Dendritic cell treated with granulocyte-macrophage colony-stimulating factor and Interleukin-4, amounts not matched to agents 40 ng/mL and 50 ng/mL, for 4 days (primary cell): Measurements from ENCODE around the gene TARS3.

Source experiments
- H3K27ac Mint-ChIP-seq: one replicate; pipeline ENCODE4 v1.8.0; 2022; ENCODE audit warnings: mild to moderate bottlenecking, mixed read lengths
- H3K27me3 Mint-ChIP-seq: one replicate; pipeline ENCODE4 v1.8.0; 2022; ENCODE audit warnings: mild to moderate bottlenecking, mixed read lengths
- H3K36me3 Mint-ChIP-seq: one replicate; pipeline ENCODE4 v1.8.0; 2022; ENCODE audit warnings: low read depth, mixed read lengths
- H3K4me1 Mint-ChIP-seq: one replicate; pipeline ENCODE4 v1.8.0; 2022; ENCODE audit warnings: low read depth, mixed read lengths
- H3K4me3 Mint-ChIP-seq: one replicate; pipeline ENCODE4 v1.8.0; 2022; ENCODE audit warnings: mild to moderate bottlenecking, moderate library complexity, mixed read lengths
- H3K9me3 Mint-ChIP-seq: one replicate; pipeline ENCODE4 v1.8.0; 2022; ENCODE audit warnings: mixed read lengths
- intact Hi-C: fragments of 100-400 bp; cut with micrococcal nuclease; formaldehyde crosslinking; loops from one replicate; pipeline ENCODE4 v1.15.0; 2022

TARS3 gene

DNA sequence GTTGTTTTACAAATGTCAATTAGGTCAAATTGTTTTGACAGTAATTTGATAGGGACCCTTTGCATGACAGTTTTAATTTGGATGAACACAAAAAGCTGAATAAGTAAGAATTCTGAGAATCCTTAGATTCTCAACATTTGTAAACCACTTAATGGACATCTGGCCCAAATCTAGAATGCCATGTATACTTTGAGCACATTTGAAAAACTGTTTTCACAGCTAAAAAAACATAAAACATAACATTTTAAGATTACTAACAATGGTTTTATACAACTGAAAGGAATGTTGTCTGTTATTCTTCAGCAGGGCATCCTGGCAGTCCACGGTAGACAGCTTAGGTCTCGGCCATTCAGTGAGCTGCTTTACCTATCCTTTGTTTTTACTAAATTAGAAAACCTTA, 37.6 kb downstream of the TARS3 start:
- no peak overlapping the region for H3K27ac Mint-ChIP-seq
- peaks cover 37% of the 10 kb centered on the region for H3K36me3 Mint-ChIP-seq
- H3K4me3 Mint-ChIP-seq = no peak overlapping the region
- H3K4me1 Mint-ChIP-seq = no peaks in the 10 kb centered on the region
- intact Hi-C loops = no loop called here
- H3K9me3 Mint-ChIP-seq = no peaks in the 10 kb centered on the region
- no peaks in the 10 kb centered on the region for H3K27me3 Mint-ChIP-seq

DNA sequence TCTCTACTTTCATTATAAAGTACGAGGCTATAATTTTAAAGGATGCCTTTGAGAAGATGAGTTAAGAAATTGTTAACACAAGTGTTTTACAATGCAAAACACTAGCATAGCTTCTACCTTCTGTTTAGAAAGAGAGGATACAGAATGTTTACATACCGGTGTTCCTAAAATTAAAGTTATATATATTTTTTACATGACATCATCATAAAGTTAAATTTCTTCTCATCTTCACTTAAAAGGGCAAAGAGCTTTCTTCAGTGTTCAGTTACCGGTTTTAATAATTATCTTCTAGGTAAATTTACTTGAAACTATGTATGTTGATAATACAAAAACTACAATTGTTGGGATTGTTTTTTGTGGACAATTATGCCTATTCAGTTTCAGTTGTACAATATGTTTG, 39.4 kb downstream of the TARS3 start:
- H3K36me3 Mint-ChIP-seq = peaks cover 46% of the 10 kb centered on the region
- no peaks in the 10 kb centered on the region for H3K9me3 Mint-ChIP-seq
- H3K4me1 Mint-ChIP-seq = no peaks in the 10 kb centered on the region
- intact Hi-C loops = no loop called here
- H3K27me3 Mint-ChIP-seq = no peaks in the 10 kb centered on the region
- H3K4me3 Mint-ChIP-seq = no peak overlapping the region
- H3K27ac Mint-ChIP-seq = no peak overlapping the region

DNA sequence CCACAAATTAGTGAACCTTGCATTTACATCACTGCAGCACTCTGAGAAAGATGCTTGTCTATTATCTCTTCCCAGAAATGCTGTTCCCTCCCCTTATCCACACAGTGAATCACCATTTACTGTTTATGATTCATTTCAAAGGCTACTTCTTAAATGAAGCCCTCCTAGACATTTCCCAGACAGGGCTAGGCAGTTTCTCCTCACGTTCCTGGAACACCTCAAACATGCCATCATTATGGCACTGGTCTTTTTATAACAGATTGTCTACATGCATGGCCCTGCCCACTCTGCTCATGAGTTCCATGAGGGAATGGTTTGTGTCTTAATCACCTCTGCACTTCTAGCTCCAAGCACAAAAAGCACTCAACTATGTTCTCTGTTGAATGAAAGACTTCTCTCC, 39.9 kb downstream of the TARS3 start:
- Mint-ChIP-seq H3K27me3 (no peaks in the 10 kb centered on the region), H3K4me3 (no peak overlapping the region), H3K36me3 (peaks cover 46% of the 10 kb centered on the region), H3K9me3 (no peaks in the 10 kb centered on the region), H3K4me1 (no peaks in the 10 kb centered on the region), H3K27ac (no peak overlapping the region)
- intact Hi-C loops = no loop called here

DNA sequence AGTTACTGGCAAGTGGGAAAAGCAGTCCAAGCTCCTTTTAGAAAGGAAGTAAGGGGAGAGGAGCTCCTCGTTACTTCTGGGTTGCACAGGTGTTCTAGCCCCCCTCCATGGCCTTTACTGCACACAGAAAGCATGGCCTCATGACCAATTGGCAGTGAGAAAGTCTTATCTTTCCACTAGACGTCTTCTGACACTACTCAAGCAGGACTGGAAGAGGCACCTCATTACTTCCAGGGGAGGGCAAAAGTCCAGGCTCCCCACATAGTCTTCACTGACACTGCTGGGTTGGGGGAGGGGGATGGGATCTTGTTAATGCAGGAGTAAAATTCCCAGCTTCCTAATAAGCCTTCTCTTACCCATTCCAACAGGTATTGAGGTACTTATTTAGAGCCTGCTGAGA, 44.5 kb downstream of the TARS3 start:
- H3K27ac Mint-ChIP-seq = no peak overlapping the region

DNA sequence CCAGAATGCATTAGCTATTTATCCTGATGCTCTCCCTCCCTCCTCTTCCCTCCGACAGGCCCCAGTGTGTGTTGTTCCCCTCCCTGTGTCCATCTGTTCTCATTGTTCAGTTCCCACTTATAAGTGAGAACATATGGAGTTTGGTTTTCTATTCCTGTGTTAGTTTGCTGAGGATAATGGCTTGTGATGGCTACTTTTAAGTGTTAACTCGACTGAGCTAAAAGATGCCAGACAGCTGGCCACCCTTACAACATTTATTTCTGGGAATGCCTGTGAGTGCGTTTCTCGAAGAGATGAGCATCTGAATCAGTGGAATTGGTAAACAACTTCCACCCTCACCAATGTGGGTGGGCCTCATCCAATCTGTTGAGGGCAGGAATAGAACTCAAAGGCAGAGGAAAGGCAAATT, 47.3 kb downstream of the TARS3 start:
- H3K27ac Mint-ChIP-seq = no peak overlapping the region
- H3K4me1 Mint-ChIP-seq = no peaks in the 10 kb centered on the region
- intact Hi-C loops = no loop called here
- H3K27me3 Mint-ChIP-seq = no peaks in the 10 kb centered on the region
- no peak overlapping the region for H3K4me3 Mint-ChIP-seq
- H3K36me3 Mint-ChIP-seq = peaks cover 54% of the 10 kb centered on the region
- no peaks in the 10 kb centered on the region for H3K9me3 Mint-ChIP-seq

More for the DNA sequence above, 44.5 kb downstream of the TARS3 start:
- H3K4me1 Mint-ChIP-seq = no peaks in the 10 kb centered on the region
- peaks cover 53% of the 10 kb centered on the region for H3K36me3 Mint-ChIP-seq
- intact Hi-C loops = no loop called here
- H3K9me3 Mint-ChIP-seq = no peaks in the 10 kb centered on the region
- no peak overlapping the region for H3K4me3 Mint-ChIP-seq
- no peaks in the 10 kb centered on the region for H3K27me3 Mint-ChIP-seq

DNA sequence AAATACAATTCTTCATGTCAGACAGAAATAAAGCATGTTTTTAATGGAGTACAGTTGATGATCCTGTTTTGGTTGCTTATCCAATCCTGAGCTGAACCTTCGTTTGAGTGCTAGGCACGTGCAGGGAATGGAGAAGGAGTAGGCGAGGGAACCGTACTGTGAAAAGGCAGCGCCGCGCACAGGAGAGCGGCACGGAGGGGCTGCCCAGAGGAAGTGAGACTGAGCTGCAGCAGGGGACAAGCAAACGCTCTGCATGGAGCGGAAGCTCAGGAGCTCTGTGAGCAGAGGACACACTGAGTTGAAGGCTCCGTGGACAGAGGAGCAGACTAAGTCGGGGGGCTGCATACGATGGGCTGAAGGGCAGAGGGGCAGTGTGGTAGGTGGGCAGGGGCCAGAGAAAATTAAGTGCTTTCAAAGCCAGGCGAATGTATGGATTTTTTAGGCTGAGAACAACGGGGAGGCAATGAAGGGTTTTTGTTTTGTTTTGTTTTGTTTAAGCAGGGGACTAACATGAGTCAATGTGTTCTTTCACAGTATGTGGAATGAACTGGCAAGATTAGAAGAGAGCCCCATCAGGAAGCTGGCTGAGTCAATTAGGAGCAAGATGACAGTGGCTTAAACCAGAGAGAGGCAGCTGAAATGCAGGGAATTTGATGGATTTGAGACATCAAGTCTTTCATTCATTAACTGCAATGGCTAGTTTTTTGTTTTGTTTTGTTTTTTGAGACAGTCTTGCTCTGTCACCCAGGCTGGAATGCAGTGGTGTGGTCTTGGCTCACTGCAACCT, 48.3 kb downstream of the TARS3 start:
- Mint-ChIP-seq H3K27me3 (no peaks in the 10 kb centered on the region), H3K4me3 (no peak overlapping the region), H3K9me3 (no peaks in the 10 kb centered on the region), H3K4me1 (no peaks in the 10 kb centered on the region), H3K36me3 (peaks cover 55% of the 10 kb centered on the region), H3K27ac (no peak overlapping the region)
- intact Hi-C loops = no loop called here

DNA sequence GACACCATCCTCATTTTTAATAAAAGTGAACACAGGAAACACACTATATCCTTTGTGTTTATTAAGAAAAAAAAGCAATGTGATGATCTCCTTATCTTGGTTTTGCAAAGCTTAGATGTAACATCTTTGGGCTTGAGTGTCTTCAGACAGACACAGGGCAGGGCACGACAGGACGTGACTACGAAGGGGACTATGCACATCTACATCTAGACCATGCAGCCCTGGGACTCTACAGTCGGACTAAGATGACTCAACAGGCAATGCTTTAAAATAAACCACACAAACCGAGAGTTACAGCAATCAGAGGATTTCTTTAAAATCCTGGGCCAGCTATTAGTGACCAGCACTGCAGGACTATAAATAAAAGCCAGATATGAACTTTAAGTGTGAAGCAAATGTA, 49.3 kb downstream of the TARS3 start:
- Mint-ChIP-seq H3K27me3 (no peaks in the 10 kb centered on the region), H3K36me3 (peaks cover 57% of the 10 kb centered on the region), H3K27ac (no peak overlapping the region), H3K9me3 (no peaks in the 10 kb centered on the region), H3K4me3 (no peak overlapping the region), H3K4me1 (no peaks in the 10 kb centered on the region)
- intact Hi-C loops = no loop called here

DNA sequence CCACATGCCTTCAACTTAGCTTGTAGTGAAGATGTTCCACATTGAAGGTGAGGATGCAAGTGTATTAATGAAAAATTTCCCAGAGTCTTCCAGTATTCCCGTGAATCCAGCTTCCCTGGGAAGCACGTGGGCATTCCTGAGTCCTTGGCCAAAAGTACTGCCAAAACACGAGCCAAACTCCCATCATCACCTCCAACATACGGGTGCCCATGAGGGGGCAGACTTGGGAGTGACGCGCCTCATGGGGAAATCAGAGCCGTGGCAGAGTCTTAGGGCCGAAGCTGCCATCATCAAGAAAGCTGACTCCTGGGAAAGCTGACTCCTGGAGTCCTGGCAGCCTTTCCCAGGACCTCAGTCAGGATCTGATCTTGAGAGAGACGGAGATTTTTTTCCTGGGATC, 52.0 kb downstream of the TARS3 start:
- Mint-ChIP-seq H3K27ac (no peak overlapping the region), H3K9me3 (no peaks in the 10 kb centered on the region), H3K27me3 (no peaks in the 10 kb centered on the region), H3K36me3 (peaks cover 51% of the 10 kb centered on the region), H3K4me3 (no peak overlapping the region), H3K4me1 (peaks cover 5% of the 10 kb centered on the region)
- intact Hi-C loops = no loop called here

DNA sequence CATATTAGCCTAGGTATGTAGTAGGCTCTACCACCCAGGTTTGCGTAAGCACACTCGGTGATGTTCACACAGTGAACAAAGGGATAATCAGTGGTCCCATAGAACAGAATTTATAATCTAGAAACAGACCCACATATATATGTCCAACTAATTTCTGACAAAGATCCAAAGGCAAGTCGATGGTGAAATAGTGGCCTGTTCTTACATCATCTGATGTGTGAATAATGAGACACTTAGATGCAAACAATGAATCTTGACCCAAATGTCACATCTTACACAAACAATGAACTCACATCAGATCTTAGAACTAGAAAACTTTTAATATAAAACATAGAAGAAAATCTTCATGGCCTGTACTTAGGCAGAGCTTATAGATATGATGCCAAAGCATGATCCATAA, 54.5 kb downstream of the TARS3 start:
- Mint-ChIP-seq H3K4me3 (no peak overlapping the region), H3K36me3 (peaks cover 43% of the 10 kb centered on the region), H3K27me3 (no peaks in the 10 kb centered on the region), H3K27ac (no peak overlapping the region), H3K9me3 (no peaks in the 10 kb centered on the region), H3K4me1 (peaks cover 5% of the 10 kb centered on the region)
- intact Hi-C loops = no loop called here

DNA sequence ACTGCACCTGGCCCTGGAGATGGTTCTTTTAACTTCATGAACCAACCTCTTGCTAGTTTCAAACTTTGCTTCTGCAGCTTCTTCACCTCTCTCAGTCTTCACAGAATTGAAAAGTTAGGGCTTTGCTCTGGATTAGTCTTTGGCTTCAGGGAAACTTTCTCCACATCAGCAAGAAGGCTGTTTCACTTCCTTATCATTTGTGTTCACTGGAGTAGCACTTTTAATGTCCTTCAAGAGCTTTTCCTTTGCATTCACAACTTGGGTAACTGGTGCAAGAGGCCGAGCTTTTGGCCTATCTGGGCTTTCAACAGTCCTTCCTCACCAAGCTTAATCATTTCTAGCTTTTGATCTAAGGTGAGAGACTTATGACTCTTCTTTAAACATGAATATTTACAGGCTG, 56.4 kb downstream of the TARS3 start:
- H3K9me3 Mint-ChIP-seq = no peaks in the 10 kb centered on the region
- no peaks in the 10 kb centered on the region for H3K27me3 Mint-ChIP-seq
- intact Hi-C loops = no loop called here
- no peak overlapping the region for H3K4me3 Mint-ChIP-seq
- H3K36me3 Mint-ChIP-seq = peaks cover 24% of the 10 kb centered on the region
- peak overlapping the region; percentile 77 for H3K27ac Mint-ChIP-seq
- H3K4me1 Mint-ChIP-seq = peaks cover 5% of the 10 kb centered on the region

DNA sequence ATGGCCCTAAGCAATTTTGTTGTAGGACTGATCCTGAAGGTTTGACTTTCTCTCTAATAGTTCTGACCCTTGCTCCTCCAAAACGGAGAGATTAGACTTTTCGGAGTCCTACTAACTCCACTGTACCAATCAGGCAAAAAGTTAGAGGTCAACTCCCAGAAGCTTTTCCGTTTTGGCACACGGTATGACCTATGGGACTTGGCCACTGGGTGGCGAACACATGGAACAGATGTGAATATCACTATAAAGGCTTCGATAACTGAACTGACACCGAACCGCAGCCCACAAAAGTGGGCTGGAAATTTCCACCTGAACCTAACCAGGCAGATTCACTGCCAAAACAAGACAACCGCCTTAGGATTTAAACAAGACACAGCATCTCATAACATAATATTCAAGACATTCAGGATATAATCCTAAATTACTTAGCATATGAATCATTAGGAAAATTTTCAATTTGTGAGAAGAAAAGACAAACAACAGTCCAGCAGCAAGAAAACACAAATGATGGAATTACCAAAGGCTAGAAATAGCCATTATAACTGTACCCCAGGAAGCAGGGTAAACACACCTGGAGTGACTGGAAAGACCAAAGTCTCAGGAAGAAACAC, 59.9 kb downstream of the TARS3 start:
- no peaks in the 10 kb centered on the region for H3K36me3 Mint-ChIP-seq
- peaks cover 5% of the 10 kb centered on the region for H3K4me1 Mint-ChIP-seq
- no peak overlapping the region for H3K27ac Mint-ChIP-seq
- H3K27me3 Mint-ChIP-seq = no peaks in the 10 kb centered on the region
- intact Hi-C loops = no loop called here
- no peak overlapping the region for H3K4me3 Mint-ChIP-seq
- no peaks in the 10 kb centered on the region for H3K9me3 Mint-ChIP-seq

DNA sequence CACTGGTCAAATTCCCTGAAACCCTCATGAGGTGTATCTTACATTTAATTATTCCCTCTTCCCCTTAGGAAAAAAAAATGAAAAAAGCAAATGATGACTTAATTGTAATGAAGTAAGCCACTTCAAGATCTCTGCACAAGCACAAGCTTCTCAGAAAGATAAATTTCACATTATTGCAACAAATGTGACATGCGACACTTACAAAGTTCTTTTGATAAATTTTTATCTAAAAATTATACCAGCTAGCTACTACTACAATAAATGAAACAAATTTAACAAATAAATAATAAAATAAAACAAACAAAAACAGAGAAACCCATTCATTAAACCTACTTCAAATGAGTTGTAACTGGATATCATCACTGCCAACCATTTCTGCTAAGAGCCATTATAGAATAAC, 62.1 kb downstream of the TARS3 start:
- H3K27ac Mint-ChIP-seq = no peak overlapping the region
- H3K9me3 Mint-ChIP-seq = no peaks in the 10 kb centered on the region
- intact Hi-C loops = no loop called here
- H3K4me3 Mint-ChIP-seq = no peak overlapping the region
- H3K36me3 Mint-ChIP-seq = no peaks in the 10 kb centered on the region
- no peaks in the 10 kb centered on the region for H3K27me3 Mint-ChIP-seq
- peaks cover 8% of the 10 kb centered on the region for H3K4me1 Mint-ChIP-seq

DNA sequence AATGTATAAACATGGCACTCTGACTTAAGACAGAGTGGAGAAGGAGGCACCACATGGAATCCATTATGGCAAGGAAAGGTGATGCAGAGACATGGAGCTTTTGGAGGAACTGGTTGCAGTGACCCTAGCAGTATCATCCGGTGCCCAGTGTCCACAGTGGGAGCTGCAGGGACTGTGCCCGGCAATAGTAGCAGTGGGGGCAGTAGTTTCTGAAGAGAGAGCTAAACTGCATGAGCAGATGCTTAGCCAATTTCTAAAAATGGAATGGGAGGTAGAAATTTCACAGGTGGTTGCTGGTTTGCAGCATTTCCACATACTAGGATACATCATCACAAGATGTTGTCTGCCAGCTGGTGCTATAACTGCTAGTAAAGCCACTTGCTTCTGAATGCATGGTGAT, 64.3 kb downstream of the TARS3 start:
- Mint-ChIP-seq H3K9me3 (no peaks in the 10 kb centered on the region), H3K27me3 (no peaks in the 10 kb centered on the region), H3K36me3 (no peaks in the 10 kb centered on the region), H3K4me1 (peaks cover 8% of the 10 kb centered on the region), H3K4me3 (no peak overlapping the region), H3K27ac (no peak overlapping the region)
- intact Hi-C loops = no loop called here

DNA sequence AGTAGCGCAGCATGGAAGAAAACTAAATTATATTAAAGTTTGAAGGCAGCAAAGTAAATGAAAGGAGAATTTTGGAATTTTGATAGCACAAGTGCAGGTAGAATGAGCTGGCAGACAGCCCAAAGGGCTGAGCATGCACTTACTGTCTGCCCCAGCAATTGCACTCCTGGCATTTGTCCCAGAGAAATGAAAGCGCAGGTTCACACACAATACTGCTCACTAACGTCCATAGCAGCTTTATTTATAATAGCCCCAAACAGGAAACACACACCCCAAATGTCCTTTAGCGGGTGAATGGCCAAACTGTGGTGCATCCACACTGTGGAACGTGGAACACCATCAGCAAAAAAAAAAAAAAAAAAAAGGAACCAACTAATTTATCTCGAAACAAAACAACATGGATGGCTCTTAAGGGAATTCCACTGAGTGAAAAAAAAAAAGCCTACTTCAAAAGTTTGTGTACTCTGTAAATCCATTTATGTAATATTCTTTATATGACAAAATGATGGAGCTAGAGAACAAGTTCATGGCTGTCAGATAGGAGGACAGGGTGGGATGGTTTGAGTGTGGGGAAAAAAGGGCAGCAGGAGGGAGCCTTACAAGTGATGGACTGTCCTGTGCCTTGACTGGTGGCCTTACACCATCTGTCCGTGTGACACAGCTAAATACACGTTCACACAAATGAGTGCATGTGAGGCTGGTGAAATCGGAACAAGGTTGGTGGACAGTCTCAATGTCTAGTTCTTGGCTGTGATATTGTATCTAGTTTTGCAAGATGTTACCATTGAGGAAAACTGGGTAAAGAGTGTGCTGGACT, 66.1 kb downstream of the TARS3 start:
- no peaks in the 10 kb centered on the region for H3K36me3 Mint-ChIP-seq
- no peaks in the 10 kb centered on the region for H3K27me3 Mint-ChIP-seq
- H3K4me1 Mint-ChIP-seq = peaks cover 19% of the 10 kb centered on the region
- intact Hi-C loops = no loop called here
- H3K9me3 Mint-ChIP-seq = no peaks in the 10 kb centered on the region
- no peak overlapping the region for H3K4me3 Mint-ChIP-seq
- peak overlapping the region; percentile 76 for H3K27ac Mint-ChIP-seq
